ENCODE data around the gene SAMD4A.

Gene SAMD4A

DNA sequence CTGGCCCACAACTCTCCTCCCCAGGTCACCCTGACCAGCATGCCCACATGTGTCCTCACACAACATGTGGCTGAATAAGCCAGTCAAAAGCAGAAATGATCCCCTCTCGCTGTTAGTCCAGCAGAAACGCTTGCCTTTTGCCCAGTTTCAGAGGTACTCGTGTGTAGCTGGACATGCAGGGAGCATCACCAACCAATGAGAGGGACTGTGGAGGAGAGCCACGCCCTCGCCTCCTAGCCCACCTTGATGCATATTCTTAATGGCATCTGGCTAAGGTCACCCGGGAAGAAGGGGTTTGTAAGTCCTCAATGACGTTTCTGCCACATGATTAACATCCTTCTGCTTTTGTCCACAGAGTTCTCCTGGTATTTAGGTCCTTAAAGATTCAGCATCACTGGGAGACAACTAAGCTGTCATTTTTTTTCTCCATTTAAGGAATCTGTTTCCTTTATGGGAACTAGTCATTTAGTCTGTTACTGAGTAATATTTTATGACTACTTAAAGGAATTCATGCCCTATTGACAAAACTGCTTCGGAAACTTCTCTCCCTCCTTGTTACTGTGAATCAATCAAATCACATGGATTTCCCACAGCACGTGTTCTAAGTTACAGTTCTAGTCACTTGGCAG, 201.7 kb downstream of the SAMD4A start:
- no peak for DNase-seq

DNA sequence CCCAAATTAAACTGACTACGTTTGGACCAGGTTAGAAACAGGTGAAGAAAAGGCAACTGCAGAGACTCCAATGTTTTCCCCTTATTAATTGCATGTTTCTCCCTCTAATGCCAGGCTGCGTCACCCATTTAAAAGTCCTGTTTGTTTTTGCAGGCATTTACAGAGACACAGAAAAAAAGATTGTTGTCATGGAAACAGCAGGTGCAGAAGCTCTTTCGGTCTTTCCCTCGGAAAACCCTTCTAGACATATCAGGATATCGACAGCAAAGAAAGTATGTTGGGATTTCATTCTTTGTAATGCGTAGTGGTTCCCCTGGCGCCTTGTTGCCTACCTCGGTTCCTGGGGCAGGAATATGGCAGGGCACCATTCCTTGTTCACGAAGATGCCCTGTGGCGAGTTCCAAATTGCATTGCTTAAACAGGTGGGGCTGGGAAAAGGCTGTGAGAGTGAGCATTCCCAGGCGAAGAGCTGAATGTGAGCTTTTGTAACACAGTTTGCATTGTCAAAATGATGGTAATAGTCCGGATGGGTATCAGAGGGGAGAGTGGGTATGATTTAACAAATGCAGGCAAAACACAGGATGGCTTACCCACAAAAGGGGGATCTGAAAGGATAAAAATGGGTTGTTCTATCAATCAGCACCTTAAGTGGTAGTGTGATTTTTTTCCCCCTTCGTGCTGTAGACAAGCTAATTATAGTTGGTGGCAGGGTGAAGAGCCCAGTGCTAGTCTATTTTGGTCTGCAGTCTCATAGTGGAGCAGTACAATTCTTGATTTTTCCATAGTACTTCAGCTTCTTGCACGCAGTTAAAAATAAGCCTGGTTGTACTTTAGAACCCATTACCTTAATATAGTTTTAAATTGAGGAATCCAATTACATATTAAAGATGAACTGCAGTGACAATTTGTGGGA, 203.3 kb downstream of the SAMD4A start:
- DNase-seq, result no peak

DNA sequence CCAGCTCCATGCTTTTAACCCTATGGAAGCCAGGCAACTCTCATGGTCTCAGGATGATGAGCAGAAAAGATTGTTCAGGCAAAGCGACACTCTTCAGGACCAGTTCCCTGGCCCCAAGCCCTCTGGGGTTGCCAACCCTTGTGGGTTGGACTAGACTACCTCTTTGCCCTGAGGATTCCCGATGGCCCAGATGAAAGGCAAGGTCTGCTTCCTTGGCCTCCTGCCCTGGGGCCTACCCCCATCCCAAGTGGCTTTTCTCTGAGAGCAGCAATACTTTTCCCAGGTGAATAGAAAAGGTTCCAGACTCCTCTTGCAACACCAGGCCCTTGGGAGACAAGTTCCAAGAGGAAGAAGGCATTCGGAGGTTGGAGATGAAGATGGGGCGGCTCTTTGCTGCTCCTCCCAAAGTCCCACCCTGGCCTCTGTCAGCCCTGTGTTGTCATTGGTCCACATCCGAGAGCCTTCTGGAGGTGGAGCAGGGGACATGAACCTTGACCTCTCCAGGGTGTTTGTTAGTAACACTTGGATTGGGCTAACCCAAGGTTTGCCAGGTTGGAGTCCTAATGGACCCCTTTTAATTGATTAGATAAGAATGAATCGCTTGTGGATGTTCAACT, 204.6 kb downstream of the SAMD4A start:
- DNase-seq, result no peak

DNA sequence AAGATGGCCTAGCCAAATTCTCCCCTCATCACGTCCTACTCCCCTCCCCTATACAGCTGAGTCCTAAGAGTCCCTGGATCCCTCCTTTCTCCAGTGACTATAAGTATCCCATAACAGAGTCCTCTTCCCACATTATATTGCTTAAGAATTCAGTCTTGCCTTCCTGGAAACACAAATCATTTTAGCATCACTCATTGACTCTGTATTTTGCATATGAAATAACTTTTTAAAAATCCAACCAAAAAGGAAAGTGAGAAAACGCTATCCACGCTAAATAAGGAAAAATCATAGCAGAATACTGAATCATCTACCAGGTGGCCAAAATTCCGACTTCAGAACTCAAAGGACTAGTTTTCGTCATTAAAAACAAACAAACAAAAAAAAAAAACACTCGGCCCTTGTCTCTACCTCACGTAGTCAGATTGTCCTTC, 205.5 kb downstream of the SAMD4A start:
- no peak for DNase-seq

DNA sequence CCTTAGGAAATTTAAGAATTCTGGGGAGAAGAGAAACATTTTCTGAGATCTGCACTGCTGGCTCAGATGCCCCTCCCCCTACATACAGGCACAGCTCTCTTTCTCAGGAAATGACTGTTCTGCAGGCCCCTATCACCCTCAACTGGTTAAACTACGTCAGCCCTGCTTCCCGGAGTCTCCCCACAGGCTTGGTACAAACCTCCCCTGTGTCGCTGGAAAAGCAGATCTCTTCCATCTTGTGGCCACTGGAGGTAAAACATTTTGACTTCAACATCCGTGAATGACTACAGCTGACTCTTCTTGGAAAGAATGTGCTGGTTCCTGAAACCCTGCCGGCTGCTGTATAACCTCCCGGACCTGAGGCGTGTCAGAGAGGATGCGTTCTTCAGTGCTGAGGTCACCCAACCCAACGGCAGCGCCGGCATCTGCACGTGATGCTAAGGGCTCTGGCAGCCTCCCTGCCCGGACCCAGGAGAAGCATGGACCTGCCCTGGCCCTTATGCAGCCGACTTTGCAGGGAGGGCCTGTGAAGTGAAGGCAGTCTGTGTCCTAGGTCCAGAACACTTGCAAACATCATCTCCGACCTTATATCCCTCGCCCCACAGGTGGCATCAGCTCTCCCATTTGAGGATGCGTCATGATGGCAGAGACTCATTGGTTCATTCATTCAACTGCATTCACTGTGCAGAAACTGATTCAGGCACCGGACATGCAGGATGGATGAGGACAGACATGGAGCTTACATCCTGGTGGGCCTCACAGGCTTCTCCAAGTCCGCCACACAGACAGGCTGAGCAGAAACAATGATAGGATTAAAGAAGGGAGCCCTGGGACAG, 206.5 kb downstream of the SAMD4A start:
- DNase-seq, result peak; percentile 56

DNA sequence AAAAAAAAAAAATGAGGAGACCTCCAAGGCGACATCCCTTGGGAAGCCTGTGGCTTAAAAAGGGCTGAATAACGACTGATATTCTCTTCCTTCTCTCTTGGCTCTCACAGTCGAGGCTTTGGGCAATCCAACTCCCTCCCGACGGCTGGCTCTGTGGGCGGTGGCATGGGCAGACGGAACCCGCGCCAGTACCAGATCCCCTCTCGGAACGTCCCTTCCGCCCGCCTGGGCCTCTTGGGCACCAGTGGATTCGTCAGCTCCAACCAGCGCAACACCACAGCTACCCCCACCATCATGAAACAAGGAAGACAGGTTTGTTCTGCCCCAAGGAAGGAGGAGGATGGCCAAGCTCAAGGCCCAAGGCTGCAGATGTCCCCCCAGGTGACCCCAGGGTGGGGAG, 207.9 kb downstream of the SAMD4A start:
- DNase-seq, result no peak

DNA sequence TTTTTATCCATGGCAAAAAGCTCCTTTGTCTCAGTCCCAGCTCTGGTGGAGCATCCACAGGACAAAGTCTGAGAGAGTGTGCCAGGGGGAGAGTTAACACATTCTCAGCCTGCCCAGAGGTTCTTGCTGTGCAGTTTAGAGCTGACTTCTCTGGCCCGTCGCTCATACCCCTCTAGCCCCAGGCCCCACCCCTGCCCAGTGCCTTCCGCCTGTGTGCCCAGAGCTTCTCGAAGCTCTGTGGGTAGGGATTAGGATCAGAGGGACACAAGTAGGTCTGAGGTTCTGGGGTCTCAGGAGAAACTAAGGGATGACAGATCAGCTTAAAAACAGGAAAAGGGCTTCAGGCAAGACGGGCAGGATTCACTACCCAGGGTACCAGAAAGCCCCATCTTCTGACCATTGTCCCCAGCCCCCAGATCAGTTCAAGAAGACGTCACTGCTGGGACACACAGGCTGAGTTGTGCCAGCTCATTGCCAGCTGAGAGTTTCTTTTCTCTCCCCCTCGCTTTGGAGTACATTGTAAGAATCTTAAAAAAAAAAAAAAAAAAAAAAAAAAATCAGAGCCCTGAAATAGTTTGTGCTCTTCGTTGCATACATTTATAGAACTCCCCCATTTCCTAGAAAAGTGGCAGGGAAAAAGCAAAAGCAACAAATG, 208.7 kb downstream of the SAMD4A start:
- DNase-seq, result no peak

DNA sequence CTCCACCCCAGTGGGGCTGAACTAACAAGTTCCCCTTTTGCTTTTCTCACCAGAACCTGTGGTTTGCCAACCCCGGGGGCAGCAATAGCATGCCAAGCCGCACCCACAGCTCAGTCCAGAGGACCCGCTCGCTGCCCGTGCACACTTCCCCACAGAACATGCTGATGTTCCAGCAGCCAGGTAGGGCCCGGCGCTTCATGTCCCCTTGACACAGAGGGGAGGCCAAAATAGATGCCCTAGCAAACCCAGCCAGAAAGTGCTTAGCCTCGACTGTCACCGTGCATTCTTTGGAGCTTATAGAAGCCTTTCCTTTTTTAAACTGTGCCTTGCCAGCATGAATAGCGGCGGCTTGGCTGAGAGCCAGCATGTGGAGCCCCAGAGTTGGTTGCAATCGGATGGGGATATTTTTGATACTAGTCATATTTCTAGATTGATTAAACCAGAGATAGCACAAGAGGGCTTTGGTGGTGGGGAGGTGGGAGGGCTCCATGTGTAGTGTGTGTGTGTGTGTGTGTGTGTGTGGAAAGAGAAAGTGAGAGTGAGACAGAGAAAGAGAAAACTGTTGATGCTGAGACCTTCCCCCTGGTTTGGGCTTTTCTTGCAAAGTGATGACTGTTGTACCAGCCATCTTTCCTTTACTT, 209.6 kb downstream of the SAMD4A start:
- DNase-seq, result peak; percentile 11

DNA sequence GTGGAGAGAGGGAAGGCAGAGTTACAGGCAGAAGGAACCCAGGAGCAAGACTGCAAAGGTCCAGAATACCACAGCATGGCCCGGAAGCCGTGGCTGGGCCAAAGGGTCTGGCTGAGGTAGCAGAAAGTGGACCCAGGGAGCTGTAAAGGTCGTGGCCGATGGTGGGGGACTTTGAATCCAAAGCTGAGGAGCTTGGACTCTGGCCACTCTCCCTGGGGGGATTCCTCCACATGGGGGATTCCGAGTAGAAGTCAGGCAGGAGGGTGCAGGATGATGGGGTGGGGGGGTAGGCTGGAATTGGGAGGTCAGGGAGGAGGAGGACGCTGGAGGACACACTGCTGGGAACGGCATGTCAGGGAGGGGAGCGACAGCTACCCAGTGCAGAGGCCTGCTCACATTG, 210.5 kb downstream of the SAMD4A start:
- no peak for DNase-seq

DNA sequence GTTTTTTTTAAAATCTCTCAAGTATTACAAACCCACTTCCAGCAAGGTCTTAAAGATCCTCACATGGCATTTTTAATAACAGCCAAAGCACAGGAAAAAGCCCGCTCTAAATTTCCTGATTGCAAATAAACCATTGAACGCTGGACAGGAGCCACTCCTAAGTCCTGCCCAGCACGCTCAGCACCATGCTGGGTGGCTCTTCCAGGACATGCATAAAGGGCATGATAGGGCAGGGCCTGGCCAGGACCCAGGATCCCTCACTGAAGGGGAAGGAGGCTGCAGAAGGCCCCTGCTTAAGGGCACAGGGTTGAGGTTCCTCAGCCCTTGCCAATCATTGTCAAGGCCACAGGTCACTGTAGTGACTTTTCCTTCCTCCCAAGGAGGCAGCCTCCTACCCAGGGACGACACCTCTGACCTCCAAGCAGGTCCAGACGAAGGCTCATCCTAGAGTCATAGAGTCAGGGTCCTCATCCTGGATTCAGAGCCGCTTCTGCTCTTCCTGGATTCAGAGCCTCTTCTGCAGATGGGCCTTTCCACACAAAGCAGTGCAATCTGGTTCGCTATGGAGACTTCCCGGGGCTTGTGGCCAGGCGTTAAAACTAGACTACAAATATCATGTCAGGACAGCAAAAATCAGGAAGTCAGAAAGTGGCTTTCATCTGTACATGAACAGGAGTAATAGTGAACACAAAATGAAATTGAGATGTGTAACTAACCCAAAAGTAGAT, 211.9 kb downstream of the SAMD4A start:
- DNase-seq, result no peak

DNA sequence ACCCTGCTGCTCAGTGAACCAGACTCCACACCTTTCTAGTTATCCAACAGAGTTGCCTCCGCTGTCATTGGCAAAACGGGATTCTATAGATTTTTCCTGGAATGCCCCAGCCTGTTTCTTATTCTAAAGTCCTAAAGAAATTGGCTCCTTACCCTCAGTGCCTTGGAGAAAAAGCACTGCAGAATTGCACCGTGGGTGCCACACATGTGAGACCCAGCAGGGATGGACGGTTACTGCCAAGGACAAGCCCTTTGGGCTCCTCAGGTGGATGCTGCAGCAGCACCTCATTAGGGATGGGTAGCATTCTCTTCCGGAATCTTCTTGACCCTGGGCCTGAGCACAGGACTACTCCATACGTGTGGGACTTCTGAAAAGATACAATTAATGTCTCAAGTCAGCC, 214.2 kb downstream of the SAMD4A start:
- no peak for DNase-seq

DNA sequence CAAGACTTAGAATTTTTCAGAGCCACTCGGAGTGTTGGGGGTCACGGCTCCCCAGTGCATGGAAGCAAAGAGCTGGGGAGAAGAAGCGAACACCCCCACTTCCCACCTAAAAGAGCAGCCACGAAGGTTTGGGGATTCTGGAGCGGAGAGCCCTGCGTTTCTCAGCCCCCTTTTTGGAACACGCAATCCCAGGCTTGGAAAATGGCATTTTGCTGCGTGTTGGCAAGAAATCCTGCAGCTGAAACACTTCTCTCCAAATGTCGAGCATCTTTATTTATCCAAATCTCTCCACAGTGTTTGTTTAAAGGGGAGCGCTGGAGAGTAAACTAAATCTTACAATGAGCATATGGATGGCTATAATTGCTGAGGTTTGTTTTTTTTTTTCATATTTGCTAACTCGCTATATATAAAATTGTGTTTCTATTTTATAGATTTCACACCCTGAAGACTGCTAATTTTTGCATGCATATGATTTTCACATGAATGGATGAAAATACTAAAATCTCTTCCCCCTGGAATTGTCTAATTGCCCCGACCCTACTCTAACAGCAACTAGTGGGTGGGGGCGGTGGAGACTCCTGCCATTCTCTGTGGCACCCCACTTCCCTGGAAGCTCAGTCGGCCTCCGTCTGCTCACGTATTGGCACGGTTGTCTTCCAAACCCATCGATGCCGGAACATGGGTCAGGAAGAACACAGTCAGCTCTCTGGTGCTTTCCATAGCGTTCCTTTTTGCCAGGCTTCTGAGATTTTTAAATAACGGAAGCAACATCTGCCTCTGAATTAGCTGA, 215.2 kb downstream of the SAMD4A start:
- no peak for DNase-seq

DNA sequence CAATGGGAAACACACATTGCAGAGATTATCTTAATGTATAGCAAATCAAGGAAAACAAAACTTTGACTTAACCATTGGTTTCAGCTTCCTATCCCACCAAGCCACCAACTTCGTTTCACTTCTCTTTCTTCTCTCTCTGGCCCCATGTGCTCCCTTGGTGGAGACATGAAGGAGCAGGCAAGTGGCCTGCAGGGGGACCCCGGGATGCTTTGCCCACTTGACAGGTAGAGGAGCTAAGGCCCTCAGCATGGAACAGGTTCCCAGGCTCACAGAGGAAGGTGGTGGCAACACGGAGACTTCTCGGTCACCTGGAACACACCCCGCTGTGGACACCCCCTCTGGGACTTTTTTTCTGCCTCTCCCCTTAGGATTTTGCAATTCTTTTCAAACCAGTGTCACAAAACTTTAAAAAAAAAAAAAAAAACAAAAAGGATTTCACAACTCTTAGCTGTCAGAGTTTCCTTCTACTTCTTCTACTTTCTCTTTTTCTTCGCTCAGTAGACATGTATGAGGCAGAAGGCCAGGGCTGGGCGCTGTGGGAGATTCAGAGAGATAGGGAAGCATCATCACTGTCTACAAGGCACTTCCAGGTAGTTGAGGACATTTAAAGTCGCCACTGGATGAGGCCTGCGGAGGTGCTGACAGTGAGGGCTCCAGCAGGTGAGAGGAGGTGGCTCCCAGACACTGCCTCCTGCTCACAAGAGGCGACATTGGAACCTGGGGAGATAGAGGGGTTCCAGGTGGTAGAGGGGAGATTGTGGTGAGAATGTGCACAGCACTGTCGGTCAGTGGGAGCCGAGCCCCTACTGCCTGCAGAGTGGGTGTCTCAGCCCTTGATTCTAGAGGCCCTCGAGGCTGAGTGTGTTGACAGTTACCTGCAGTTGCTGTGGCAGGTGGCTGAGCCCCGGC, 216.1 kb downstream of the SAMD4A start:
- no peak for DNase-seq

DNA sequence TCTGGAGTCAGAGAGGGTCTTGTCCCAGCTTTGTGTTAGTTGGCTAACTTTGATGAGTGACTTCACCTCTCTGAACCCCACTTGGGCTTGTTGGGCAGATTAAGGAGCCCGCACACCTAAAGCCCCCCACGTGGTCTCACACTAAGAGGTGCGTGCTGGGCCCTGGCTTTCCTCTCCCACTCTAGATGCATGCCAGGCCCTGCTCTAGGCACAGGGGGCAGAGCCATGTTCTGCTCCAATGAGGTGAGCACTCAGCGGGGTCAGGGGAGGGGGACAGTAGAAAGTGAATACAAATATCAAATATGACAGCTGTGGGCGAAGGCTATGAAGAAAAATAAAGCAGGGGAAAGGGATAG, 216.7 kb downstream of the SAMD4A start:
- DNase-seq, result no peak

DNA sequence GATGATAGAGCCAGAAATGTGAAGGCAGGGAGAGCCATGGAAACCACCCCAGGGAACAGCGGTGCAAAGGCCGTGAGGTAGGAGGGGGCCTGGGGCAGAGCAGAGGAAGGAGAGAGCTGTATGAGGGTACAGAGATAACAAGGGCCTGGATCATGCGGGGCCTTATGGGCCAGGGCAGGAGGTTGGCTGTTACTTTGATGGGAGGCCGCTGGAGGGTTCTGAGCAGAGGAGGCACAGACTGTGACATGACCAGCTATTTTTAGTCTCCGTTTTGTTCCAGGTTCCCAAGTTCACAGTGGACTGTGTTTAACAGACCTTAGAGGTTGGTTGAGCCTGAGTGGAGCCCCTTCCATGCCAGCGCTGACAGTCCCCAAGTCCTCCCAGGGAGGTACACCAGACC, 217.1 kb downstream of the SAMD4A start:
- no peak for DNase-seq

DNA sequence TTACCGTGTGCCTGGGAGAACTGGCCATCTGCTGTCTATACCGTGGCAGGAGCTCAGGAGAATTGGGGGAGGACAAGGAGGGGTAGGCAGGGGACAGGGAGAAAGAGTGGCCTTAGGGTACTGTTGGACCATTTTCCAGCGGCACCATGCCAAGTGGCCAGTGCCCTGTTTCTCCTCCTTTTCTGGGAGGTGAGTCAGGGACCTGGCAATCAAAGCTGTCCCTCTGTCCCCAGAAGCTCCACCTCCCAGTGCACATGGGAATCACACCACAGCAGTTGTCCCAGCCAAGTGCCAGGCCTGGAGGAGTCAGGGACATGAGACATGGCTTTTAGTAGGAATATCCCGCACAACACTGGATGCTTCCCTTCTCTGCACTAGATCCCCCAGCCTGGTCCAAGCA, 217.7 kb downstream of the SAMD4A start:
- DNase-seq, result no peak

DNA sequence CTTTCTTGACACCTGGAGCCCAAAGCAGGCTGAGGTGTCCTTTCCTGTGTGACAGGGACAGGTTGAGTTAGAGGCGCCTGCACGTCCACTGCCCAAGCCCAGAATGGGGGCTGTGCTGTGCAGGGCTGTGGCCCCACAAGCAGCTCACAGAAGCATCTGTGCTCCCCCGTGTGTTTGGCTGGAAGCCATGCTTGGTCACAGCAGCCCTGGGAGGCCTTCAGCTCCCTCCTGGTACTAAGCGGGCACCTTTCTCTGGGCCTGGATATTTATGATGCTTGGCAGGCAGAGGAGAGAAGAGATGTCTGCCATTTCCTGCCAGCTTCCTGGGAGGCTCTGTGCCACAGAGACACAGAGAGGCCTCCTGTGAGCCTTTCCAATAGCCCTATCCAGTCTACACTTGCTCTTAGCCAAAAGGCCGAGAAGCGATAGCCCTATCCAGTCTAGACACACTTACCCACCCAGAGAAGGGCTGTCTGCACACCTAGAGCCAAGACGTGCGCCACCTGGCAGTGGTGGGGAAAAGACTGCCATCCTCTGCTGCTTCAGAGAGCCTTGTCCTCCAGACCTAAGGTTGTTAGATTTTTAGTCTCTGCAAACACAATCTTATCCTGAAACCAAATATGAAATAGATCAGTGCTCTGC, 218.3 kb downstream of the SAMD4A start:
- no peak for DNase-seq

DNA sequence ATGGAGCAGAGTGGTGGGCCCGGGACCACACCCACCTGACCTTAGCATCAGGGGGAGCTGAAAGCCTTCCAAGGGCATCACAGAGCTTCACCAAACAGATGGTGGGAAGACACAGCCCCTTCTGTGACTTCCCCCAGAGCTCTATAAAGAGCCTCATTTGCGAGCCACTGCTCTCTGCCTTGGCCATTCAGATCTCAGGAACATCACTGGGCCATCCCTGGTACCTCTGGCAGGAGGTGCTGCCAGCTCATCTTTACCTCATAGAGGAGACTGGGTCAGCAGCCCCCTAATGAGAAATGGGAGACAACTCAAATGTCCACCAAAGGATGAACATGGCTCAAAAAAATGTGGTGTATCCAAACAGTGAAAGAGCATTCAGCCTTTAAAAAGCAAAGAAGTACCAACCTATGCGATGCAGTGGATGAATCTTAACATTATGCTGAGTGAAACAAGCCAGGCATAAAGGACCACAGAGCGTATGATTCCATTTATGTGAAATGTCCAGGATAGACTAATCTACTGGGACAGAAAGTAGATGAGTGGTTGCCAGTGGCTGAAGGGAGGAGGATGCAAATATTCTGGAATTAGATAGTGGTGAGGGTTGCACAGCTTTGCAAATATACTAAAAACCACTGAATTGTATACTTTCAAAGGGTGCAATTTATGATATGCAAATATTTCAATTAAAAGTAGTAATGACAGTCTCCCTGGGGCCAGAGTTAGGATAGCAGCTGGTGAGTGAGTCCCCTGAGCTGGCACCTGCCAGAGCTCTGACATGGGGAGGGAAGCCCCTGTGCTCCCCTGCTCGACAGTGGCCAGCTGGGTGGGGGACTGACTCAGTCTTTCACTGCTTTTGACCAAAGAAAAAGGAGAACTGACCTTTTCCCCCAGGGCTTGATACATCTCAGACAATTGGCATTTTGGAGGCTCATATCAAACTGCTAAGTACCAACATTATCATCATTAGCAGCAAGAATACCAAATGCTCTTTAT, 219.1 kb downstream of the SAMD4A start:
- no peak for DNase-seq

Measured in activated effector memory CD4-positive, alpha-beta T cell treated with Interleukin-2 at 50 U/mL for 16 hours (primary cell).